ENCODE results near the gene PPTC7.
A peak's percentile ranks its signal among the peaks of the same experiment; 100 is the strongest.
"Not testable (repeated sequence)": the region's sequence is repeated elsewhere in the genome, so short reads cannot be mapped to it uniquely, and the experiment has no call there.

Gene PPTC7

DNA sequence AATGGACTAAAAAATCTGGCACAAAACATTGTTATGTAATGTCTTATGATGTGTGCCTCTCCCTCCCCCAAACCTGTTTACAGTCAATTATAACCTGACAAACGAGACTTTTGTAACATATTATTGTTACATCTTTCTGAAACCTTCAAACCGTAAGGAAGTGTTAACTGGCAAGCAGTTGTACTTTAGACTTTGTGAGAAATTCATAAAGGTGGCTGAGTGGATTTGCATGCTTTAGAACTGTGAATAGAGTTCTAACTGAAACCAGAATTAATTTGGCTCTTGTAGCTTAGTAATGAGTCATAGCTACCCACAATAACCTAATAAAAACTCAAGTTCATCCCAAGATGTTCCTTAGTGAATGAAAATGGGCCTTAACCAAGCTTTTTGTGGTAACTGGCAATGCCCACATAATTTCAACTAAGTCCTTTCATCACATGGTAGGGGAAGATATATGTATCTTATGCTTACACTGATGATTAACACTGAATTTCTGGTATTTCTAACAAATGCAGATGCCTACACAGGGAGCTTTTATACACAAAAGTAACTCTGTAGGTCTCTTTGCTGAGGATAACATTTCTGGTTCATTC lies 51.3 kb downstream of the PPTC7 start:
- no peak for DNase-seq

DNA sequence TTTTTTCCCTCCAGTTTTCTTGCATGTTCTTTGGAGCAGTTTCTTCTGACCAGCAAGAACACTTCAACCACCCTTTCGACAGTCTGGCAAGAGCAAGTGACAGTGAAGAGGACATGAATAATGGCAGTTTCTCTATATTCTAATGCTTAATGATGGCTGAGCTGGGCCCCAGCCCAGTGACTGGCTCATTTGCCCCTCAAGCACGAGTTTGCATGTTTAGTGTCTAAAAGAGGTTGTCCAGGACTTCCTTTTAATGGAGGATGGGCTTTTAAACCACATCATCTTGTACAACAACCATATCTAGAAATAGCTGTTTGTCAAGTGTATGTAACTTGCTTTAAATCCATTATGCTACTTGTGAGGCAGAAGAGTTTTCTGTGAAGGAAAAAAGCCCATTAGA lies 52.6 kb downstream of the PPTC7 start:
- no peak for DNase-seq

DNA sequence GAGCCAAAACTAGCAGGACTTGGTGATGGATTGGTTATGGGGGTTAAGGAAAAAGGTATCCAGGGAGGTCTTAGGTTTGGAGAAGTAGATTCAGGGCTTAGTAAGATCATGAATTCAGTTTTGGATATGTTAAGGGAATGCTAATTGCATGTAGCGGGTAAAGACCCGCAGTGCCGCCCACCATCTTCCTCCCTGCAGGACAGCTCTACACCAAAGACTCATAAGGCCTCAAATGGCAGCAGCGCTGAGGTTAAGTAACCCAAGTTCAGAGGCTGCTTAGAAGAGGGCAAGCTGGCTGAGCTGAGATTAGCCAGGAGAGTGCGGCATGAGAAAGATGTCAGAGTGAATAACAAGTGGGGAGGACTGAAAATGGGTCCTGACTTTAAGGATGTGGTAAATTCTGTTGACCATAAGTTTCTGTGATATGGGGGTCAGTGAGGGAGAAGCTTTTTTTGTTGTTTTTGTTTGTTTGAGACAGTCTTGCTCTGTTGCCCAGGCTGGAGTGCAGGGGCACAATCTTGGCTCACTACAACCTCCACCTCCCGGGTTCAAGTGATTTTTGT lies 54.8 kb downstream of the PPTC7 start:
- DNase-seq: no peak

DNA sequence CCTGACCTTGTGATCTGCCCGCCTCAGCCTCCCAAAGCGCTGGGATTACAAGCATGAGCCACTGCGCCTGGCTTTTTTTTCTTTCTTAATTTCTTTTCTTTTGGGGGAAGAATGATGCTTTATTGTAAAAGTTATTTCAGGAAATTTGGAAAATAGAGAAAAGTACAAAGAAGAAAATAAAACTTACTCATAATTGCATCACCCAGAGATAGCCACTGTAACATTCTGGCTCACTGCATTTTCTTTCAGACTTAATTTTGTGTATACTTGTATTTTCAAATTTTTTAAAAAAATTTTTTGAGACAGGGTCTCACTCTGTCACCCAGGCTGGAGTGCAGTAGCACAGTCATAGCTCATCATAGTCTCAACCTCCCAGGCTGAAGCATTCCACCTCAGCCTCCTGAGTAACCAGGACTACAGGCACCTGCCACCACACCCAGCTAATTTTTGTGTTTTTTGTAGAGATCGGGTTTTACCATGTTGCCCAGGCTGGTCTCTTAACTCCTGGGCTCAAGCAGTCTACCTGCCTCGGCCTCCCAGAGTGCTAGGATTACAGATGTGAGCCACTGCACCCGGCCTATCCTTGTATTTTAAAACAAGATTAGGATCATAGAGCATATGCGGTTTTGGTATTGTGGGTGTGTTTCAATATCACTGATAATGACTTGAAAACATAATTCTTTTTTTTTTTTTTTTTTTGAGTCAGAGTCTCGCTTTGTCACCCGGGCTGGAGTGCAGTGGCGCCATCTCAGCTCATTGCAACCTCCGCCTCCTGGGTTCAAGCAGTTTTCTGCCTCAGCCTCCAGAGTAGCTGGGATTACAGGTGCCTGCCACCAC lies 62.0 kb downstream of the PPTC7 start:
- not testable (repeated sequence) for DNase-seq

DNA sequence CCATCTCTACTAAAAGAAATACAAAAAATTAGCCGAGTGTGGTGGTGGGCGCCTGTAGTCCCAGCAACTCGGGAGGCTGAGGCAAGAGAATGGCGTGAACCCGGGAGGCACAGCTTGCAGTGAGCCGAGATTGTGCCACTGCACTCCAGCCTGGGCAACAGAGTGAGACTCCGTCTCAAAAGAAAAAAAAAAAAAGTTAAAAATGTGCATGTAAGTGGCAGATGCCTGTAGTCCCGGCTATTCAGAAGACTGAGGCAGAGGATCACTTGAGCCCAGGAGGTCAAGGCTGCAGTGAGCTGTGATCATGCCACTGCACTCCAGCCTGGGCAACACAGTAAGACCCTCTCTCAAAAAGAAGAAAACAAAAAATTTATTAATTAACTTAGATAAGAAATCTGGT lies 65.1 kb downstream of the PPTC7 start:
- DNase-seq: not testable (repeated sequence)

DNA sequence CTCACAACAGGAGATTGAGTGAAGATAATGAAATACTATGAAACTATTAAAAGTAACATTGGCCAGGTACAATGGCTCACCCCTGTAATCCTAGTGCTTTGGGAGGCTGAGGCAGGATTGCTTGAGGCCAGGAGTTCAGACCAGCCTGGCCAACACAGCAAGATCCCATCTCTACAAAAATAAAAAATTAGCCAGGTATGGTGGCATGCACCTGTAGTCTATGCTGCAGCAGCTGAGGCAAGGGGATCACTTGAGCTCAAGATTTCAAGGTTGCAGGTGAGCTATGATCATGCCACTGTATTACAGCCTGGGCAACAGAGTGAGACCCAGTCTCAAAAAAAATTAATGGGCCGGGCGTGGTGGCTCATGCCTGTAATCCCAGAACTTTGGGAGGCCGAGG lies 66.1 kb downstream of the PPTC7 start:
- no peak for DNase-seq

DNA sequence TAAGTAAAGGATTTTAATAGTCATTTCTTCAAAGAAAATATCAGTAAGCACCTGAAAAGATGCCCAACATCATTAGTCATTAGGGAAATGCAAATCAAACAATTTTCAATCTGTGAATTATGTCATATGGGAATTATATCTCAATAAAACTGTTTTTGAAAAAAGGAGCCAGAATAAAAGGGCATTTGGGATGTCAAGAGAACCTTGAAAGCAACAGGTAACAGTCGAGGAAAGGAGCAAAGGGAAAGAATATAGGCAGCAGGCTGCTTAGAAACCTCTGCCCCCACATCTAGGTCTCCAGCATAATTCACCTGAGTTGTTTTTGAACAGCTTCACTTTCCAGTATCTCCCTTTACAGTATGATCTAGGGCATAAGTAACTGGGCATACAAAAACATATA lies 68.8 kb downstream of the PPTC7 start:
- no peak for DNase-seq

DNA sequence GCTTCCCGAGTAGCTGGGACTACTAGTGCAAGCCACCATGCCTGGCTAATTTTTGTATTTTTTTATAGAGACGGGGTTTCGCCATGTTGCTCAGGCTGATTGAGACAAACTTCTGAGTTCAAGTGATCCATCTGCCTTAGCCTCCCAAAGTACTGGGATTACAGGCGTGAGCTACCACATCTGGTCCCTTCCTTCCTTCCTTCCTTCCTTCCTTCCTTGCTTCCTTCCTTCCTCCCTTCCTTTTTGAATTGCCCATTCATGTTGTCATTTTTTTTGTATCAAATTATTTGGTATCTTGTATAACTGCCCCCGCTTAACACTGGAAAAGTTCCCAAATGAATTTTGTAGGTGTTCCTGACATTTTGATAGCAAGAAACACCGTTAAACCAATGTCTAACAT lies 69.3 kb downstream of the PPTC7 start:
- no peak for DNase-seq

DNA sequence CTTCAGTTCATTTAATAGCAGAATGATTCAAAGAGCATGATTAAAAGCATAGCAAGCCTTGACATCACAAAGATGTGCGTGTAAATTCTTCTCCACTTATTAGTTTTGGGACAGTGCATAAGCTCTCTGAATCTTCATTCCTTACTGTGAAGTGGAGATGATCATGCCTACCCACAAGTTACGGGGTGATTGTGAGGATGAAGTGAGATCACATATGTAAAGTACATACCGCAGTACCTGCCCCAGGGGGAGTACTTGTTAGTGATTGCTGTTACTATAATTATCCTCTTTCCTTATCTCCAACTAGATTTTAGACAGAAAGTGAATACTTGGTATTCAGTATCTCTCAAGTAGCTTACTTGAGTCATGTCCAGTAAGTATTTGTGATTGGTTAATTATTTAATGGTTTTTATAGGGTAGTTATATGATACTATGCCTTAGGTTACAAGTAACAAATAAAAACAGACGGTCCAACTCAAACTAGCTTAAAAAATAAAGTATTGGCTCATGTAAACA lies 75.0 kb downstream of the PPTC7 start:
- no peak for DNase-seq

DNA sequence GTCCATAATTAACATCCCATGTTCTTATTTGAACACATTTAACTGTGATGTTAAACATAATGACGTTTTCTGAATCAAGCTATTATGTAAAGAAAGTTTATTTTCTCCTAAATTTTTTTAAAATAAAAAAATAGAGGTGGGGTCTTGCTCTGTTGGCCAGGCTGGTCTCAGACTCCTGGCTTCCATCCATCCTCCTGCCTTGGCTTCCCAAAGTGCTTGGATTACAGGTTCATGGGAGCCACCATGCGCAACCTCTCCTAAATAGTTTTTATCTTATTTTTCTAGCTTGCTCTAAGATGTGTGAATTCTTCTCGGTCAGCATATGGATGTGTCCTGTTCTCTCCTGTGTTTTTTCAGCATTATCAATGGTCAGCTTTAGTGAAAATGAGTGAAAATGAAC lies 77.8 kb downstream of the PPTC7 start:
- no peak for DNase-seq

DNA sequence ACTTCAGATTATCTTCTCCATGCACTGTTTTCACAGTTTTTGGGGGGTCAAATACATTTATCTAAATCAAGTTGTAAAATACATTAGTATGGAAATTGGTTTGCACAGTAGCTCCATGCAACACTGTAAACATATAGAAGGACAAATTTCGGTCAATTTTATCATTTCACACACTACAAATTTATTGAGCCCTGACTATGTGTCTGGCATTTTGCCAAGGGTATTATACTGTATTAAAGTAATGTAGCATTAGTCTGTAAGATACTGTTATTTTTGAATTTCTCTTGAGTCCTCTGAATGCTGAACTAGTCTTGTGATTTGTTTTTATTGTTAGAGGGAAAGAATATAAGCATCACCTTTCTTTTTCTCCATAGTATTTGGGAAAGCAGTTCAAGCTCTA lies 79.7 kb downstream of the PPTC7 start:
- DNase-seq: no peak

DNA sequence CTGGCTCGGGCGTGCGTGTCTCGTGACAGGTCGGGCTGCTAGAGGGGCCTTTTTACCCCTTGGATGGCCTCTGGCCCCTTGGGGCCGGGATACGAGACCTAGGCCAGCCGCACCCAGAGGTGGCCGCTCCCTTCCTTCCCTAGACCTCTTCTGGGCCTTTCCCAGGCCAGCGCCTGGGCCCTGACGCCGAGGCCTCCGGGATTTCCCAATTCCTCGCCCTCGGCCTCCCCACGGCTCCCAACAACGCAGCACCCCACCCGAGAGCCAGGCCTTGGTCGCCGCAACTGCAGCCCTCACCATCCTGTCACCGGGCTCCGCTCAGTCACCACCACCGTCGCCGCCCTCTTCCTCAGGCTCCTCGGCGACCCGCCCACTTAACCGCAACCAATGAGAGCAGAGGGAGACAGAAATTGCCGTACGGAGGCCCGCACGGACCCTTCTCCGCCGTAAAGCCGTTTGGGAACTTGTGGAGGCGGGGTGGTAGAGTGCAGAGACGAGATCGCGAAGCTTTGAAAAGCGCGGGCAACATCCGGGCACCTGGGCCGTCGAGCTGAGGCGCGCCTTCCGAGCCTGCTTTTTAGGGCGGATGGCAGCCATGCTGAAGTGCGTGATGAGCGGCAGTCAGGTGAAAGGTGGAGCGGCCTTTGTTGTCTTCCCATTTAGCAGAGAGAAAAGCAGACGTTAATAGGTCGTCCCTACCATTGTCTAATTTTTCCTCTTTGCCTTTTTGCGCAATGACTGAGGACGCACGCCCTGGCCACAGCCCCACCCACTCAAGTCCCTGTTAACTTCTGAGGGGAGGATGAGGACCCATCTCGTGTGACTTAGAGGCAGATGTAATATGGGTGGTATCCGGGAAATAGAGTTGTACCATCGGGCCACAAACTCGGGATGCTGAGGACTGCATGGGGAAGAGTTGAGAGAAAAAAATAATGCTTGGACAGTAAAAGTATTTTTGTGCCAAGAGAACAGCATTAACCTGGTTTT lies 81.1 kb downstream of the PPTC7 start, which contains the start of the genes RAD9B and VPS29:
TSS of gene RAD9B (plus strand) at position 580 of the 987 bp plus-strand sequence. CDS start at position 587, 7 bp downstream.
TSS of gene VPS29 (minus strand) at position 360 of the 987 bp plus-strand sequence. CDS start at position 300, 60 bp downstream.
- DNase-seq: peak; percentile 98

DNA sequence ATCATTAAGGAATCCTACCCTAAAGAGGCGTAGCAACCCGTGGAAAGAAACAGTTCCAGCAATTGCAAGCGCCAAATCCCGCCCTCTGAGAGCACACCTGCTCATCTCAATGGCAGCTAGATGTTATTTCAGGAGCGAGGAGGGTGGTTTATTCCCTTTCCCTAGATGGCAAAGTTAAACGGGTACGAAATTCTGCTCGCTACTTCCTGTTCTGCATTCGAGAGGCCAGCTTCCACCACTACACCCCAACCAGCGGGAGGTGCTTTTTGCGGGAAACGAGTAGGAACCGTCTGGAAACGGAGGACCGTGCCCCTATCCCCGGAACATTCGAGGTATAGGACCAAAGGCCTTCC lies 81.7 kb downstream of the PPTC7 start:
- peak; percentile 20 for DNase-seq

DNA sequence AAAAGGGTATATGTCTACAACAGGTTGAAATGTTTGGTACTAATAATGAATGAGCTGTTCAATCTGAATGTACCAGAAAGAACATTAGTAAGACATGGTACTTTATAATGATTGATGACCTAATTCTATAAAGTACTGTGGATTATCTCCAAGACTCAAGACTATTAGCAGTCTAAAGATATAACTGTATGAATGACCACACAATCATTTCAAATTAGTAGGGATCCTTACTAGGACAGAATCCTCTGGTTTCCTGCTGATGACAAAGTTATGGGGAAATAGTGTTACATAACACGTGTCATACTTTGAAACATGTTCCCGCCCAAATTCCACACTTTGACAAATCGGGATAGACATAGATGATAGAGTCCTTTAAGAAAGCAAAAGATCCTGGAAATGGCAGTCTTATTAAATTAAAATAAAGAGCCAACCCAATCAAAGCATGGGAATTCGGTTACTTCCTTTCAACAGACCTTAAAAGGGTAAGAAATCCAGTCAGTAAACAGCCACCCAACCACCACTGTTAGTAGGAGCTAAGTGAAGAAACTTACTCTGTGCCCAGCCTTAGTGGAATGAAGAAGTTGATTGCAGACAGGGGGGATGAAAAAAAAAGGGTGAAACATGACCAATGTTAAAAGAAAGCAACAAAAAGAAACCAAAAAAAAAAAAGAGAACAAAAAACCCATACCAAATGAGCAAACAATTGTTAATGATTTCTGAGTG lies 84.0 kb downstream of the PPTC7 start:
- DNase-seq: no peak

Data from activated CD4-positive, alpha-beta T cell treated with anti-CD3 and anti-CD28 coated beads, Interleukin-2, amount 50 U/mL, for 1 hour (primary cell).